A549 treated with CpdA at 1 μM for 4 hours (cell line): ENCODE results near the gene TMEM204. TPM values are rescaled to one million over a fixed set of nuclear protein-coding genes. Genes with fewer than 3 reads are reported as not detected.

Source experiments
- total RNA-seq: library from RNA; stranded (reverse); fragments of 200-300 nt; extraction: Qiagen RNA extraction; gene quantifications from 5 replicates; pipeline ENCODE4 v1.2.3, GENCODE V29; 2022; ENCODE audit warnings: low read depth

The TMEM204 gene
- total RNA-seq: not detected in 5 replicates

DNA sequence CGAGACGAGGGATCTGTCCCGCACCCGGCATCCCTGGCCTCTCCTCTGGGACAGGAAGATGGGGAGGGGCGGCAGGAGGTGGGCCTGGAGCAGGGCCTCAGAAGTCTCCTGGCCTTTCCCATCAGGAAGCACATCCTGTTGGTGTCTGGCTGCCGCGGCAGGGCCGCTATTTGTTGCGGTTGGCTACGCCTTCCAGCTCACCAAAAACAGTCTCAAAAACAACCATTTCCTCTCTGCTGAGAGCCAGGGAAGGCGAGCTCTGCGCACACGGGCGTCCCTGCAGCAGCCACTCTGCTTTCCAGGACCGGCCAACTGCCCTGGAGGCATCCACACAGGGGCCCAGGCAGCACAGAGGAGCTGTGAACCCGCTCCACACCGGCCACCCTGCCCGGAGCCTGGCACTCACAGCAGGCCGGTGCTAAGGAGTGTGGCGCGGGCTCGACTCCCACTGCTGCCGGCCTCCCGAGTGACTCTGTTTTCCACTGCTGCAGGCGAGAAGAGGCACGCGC lies at the start of gene TMEM204:
TSS of gene TMEM204 (plus strand) at position 224 of the 509 bp plus-strand sequence. CDS start 610 bp downstream, outside the sequence.

GRCh38 chr16:1488619-1489018 lies 44.8 kb upstream of the TMEM204 start, which contains the start of gene PTX4:
Gene PTX4, minus strand, starts transcription at chr16:1488944. Its CDS starts 35 bp downstream, at chr16:1488909.

GRCh38 chr16:1492923-1493745 lies 40.3 kb upstream of the TMEM204 start, which contains the start of gene TELO2:
Gene TELO2, plus strand, starts transcription at chr16:1493360. Its CDS starts 922 bp downstream, at chr16:1494282.

Other genes with a start within 250 kb of the TMEM204 start
- gene UBE2I, start 224.0 kb upstream of the TMEM204 start, total RNA-seq: 161 to 196 TPM (median 171 TPM) in 5 replicates
- 0.75 to 2.8 TPM (median 0.86 TPM) in 5 replicates for gene BAIAP3, start 200.0 kb upstream of the TMEM204 start, total RNA-seq
- 50.7 to 94.3 TPM (median 89.3 TPM) in 5 replicates for gene TSR3, start 181.8 kb upstream of the TMEM204 start, total RNA-seq
- gene GNPTG, start 181.7 kb upstream of the TMEM204 start, total RNA-seq: 24.2 to 38.2 TPM (median 34.7 TPM) in 5 replicates
- gene UNKL, start 119.0 kb upstream of the TMEM204 start, total RNA-seq: 27.5 to 45.1 TPM (median 44.8 TPM) in 5 replicates
- gene UQCC4, start 112.9 kb upstream of the TMEM204 start, total RNA-seq: 29.6 to 38.5 TPM (median 37.1 TPM) in 5 replicates
- gene PERCC1, start 102.6 kb upstream of the TMEM204 start, total RNA-seq: not detected in 5 replicates
- gene CCDC154, start 89.1 kb upstream of the TMEM204 start, total RNA-seq: 0.14 to 0.89 TPM (median 0.44 TPM) in 5 replicates
- gene CLCN7, start 58.6 kb upstream of the TMEM204 start, total RNA-seq: 66.8 to 86.1 TPM (median 76.1 TPM) in 5 replicates
- gene PTX4, start 44.7 kb upstream of the TMEM204 start, total RNA-seq: not detected in 5 replicates
- gene TELO2, start 40.3 kb upstream of the TMEM204 start, total RNA-seq: 32.1 to 45.2 TPM (median 36.7 TPM) in 5 replicates
- gene IFT140, start 78.4 kb downstream of the TMEM204 start, total RNA-seq: 8.1 to 11.0 TPM (median 8.7 TPM) in 5 replicates
- gene CRAMP1, start 78.7 kb downstream of the TMEM204 start, total RNA-seq: 13.9 to 17.3 TPM (median 16.1 TPM) in 5 replicates
- gene JPT2, start 144.6 kb downstream of the TMEM204 start, total RNA-seq: 168 to 223 TPM (median 172 TPM) in 5 replicates
- gene MAPK8IP3, start 172.5 kb downstream of the TMEM204 start, total RNA-seq: 44.6 to 62.9 TPM (median 50.1 TPM) in 5 replicates
- gene NME3, start 237.9 kb downstream of the TMEM204 start, total RNA-seq: 25.3 to 62.4 TPM (median 54.1 TPM) in 5 replicates
- 7.4 to 11.9 TPM (median 9.4 TPM) in 5 replicates for gene EME2, start 239.1 kb downstream of the TMEM204 start, total RNA-seq
- 159 to 264 TPM (median 239 TPM) in 5 replicates for gene MRPS34, start 239.5 kb downstream of the TMEM204 start, total RNA-seq
- 15.8 to 27.6 TPM (median 22.9 TPM) in 5 replicates for gene SPSB3, start 248.9 kb downstream of the TMEM204 start, total RNA-seq
- gene NUBP2, start 249.3 kb downstream of the TMEM204 start, total RNA-seq: 54.3 to 94.0 TPM (median 82.4 TPM) in 5 replicates